Lower leg skin (tissue), 3 donors: Measurements from ENCODE around the gene LAMP5.

Experiments
- CTCF ChIP-seq, 3 donors: fragments of 450-650 bp; IDR thresholded peaks; one replicate each; pipeline ENCODE4 v1.5.1; 2016; ENCODE audit warnings: antibody characterized with exemption in 3 of 3, mild to moderate bottlenecking in 3 of 3, moderate library complexity in 2 of 3
- POLR2A ChIP-seq, 2 donors: fragments of 450-650 bp; IDR thresholded peaks; one replicate each; pipeline ENCODE4 v1.6.1; 2016 to 2017; ENCODE audit warnings: antibody characterized with exemption in 2 of 2, mild to moderate bottlenecking in 1 of 2, moderate library complexity in 1 of 2

- no peak for TF ChIP-seq POLR2A (IDR thresholded peaks at IDR 0.05)
- no peak for TF ChIP-seq CTCF (IDR thresholded peaks at IDR 0.05)
These were observed 51.6 kb downstream of the LAMP5 start for GRCh38 chr20:9565910-9566550.
